HepG2 (cell line): ENCODE measurements around the gene SRRM4. TPM values are rescaled to one million over a fixed set of nuclear protein-coding genes. Genes with fewer than 3 reads are reported as not detected.

ENCODE experiments used
- ATAC-seq: fragments of 200-7000 bp; cut with Tn5 transposase; 3 replicates; pipeline ENCODE4 v1.9.1; 2020; ENCODE audit warnings: mild to moderate bottlenecking, moderate library complexity
- BruUV-seq: library from RNA; stranded (reverse); fragments of 400-500 nt; replicated peaks from 2 replicates; lab custom pipeline; 2021; lab: Mats Ljungman, UMichigan
- CTCF ChIA-PET: fragments of 300-600 bp; formaldehyde crosslinking; extraction: SDS; loops from one replicate; lab custom pipeline; 2021; ENCODE audit warnings: low total read pairs, inconsistent platforms, low intra/inter-chr PET ratio; lab: Yijun Ruan, JAX
- POLR2A ChIA-PET: fragments of 350-600 bp; sonication (Branson Sonifier 250); formaldehyde crosslinking; loops from one replicate; lab custom pipeline; 2020; ENCODE audit warnings: antibody characterized with exemption, inconsistent platforms; lab: Yijun Ruan, JAX
- DNase-seq: peaks from one replicate; pipeline ENCODE4 v3.0.0-alpha.2; 2015; ENCODE audit warnings: low spot score
- FAIRE-seq: peaks from 3 replicates; lab custom pipeline; 2011; peaks lifted over from hg19 to GRCh38; lab: Jason Lieb, UNC
- H2AFZ ChIP-seq: one replicate; pipeline ENCODE4 v1.6.1; 2011; ENCODE audit warnings: low read length, inconsistent platforms
- H3K27ac ChIP-seq: fragments of 300-600 bp; 3 replicates; pipeline ENCODE4 v1.8.0; 2011; ENCODE audit warnings: mixed run types, mild to moderate bottlenecking, mixed read lengths, low read length, inconsistent platforms; ENCODE audit not compliant: insufficient read depth; ENCODE audit errors: extremely low read length
- H3K27me3 ChIP-seq, 2 experiments: fragments of 200-600 bp in 1 of 2; 2 replicates in 1 of 2; 3 replicates in 1 of 2; pipeline versions ENCODE4 v1.6.0 to v1.8.0; 2011; ENCODE audit warnings: low read length in 2 of 2, mild to moderate bottlenecking in 2 of 2, moderate library complexity in 2 of 2, inconsistent platforms in 1 of 2; ENCODE audit not compliant: insufficient read depth in 2 of 2, control insufficient read depth in 1 of 2
- H3K36me3 ChIP-seq, 2 experiments: fragments of 200-600 bp in 1 of 2; replicated peaks in 1 of 2; 2 replicates in 1 of 2; 3 replicates in 1 of 2; pipeline versions ENCODE4 v1.5.1 to v1.8.0; 2011; ENCODE audit warnings: low read length in 2 of 2, inconsistent platforms in 1 of 2; ENCODE audit not compliant: insufficient read depth in 2 of 2, control insufficient read depth in 1 of 2
- H3K4me1 ChIP-seq: 2 replicates; pipeline ENCODE4 v1.5.1; 2012; ENCODE audit warnings: low read length, inconsistent platforms; ENCODE audit not compliant: insufficient read depth
- H3K4me2 ChIP-seq: 2 replicates; pipeline ENCODE4 v1.6.0; 2011; ENCODE audit warnings: low read depth, low read length, inconsistent platforms
- H3K4me3 ChIP-seq, 3 experiments: fragments of 200-600 bp in 1 of 3; sonication (generic), shearing (Covaris generic) in 1 of 3; replicated peaks in 1 of 3; 2 replicates each; pipeline ENCODE4 v1.5.1; 2011 to 2016; ENCODE audit warnings: low read length in 3 of 3, inconsistent platforms in 2 of 3, low read depth in 2 of 3, mild to moderate bottlenecking in 2 of 3, control low read depth in 1 of 3, mixed read lengths in 1 of 3; ENCODE audit not compliant: insufficient read depth in 1 of 3
- H3K79me2 ChIP-seq: one replicate; pipeline ENCODE4 v1.6.1; 2011; ENCODE audit warnings: low read length, inconsistent platforms; ENCODE audit not compliant: insufficient read depth
- H3K9ac ChIP-seq: 2 replicates; pipeline ENCODE4 v1.6.0; 2011; ENCODE audit warnings: mild to moderate bottlenecking, low read depth, low read length, inconsistent platforms; ENCODE audit not compliant: insufficient read depth
- H3K9me3 ChIP-seq: 2 replicates; pipeline ENCODE4 v1.5.1; 2012; ENCODE audit warnings: mild to moderate bottlenecking, low read length
- H4K20me1 ChIP-seq: 2 replicates; pipeline ENCODE4 v1.6.0; 2011; ENCODE audit warnings: inconsistent platforms, mild to moderate bottlenecking, low read length, moderate library complexity; ENCODE audit not compliant: insufficient read depth
- AGO2 ChIP-seq: fragments of 200-400 bp; formaldehyde crosslinking; optimal IDR thresholded peaks from 2 replicates; pipeline ENCODE3; 2017; ENCODE audit warnings: mild to moderate bottlenecking, low read depth, low read length, moderate library complexity
- FOXK2 ChIP-seq: fragments of 450-650 bp; IDR thresholded peaks from 2 replicates; pipeline ENCODE4 v1.6.1; 2016
- KLF16 ChIP-seq, 2 experiments: sonication (generic) in 1 of 2; formaldehyde crosslinking in 1 of 2; IDR thresholded peaks; 2 replicates each; pipeline versions ENCODE4 v1.6.1 to v1.8.0; 2016 to 2023; ENCODE audit warnings: missing genetic modification reagents in 2 of 2, missing compliant biosample characterization in 1 of 2
- NR2F2 ChIP-seq: IDR thresholded peaks from 2 replicates; pipeline ENCODE4 v1.6.1; 2012; ENCODE audit warnings: low read depth, inconsistent platforms, borderline replicate concordance
- SAP130 ChIP-seq: IDR thresholded peaks from 2 replicates; pipeline ENCODE4 v1.6.1; 2016; ENCODE audit warnings: low read depth
- TBL1XR1 ChIP-seq: fragments of 150-350 bp; IDR thresholded peaks from 2 replicates; pipeline ENCODE4 v1.6.1; 2014; ENCODE audit warnings: borderline replicate concordance, low read length; ENCODE audit not compliant: partially characterized antibody
- ZFYVE20 ChIP-seq: sonication (generic); formaldehyde crosslinking; IDR thresholded peaks from 2 replicates; pipeline ENCODE4 v1.8.0; 2023; ENCODE audit warnings: low read depth, mild to moderate bottlenecking, moderate library complexity, missing genetic modification reagents, borderline replicate concordance
- ZNF275 ChIP-seq: sonication (generic); formaldehyde crosslinking; IDR thresholded peaks from 2 replicates; pipeline ENCODE4 v1.8.0; 2022; ENCODE audit warnings: missing genetic modification reagents, mild to moderate bottlenecking, inconsistent platforms, borderline replicate concordance
- ZNF563 ChIP-seq: sonication (generic); formaldehyde crosslinking; IDR thresholded peaks from 2 replicates; pipeline ENCODE4 v1.8.0; 2022; ENCODE audit warnings: mild to moderate bottlenecking, moderate library complexity, missing genetic modification reagents
- ZNF746 ChIP-seq: sonication (generic); formaldehyde crosslinking; IDR thresholded peaks from 2 replicates; pipeline ENCODE4 v1.8.0; 2022; ENCODE audit warnings: mild to moderate bottlenecking, missing genetic modification reagents
- WGBS: methylation state at CpG from one replicate; pipeline ENCODE4 v1.1.6; 2017; ENCODE audit warnings: low lambda C conversion rate; 5-methylcytosine and 5-hydroxymethylcytosine counted together
- in situ Hi-C: cut with HindIII; loops from 2 replicates; pipeline ENCODE4 v1.10.0; 2017; ENCODE audit warnings: low pct_unique_long_range_greater_than_20kb; ENCODE audit not compliant: extremely low pct_ligation_motif_present
- intact Hi-C: fragments of 100-400 bp; cut with micrococcal nuclease; formaldehyde crosslinking; loops from one replicate; pipeline ENCODE4 v1.10.0; 2022; ENCODE audit not compliant: unreplicated experiment
- polyA plus RNA-seq, 8 experiments: library from polyadenylated mRNA; depleted of rRNA in 3 of 8; stranded (reverse) in 7 of 8; unstranded in 1 of 8; fragments of >200 nt; fragmentation: Illumina TruSeq in 4 of 8; extraction: Trizol in 4 of 8; gene quantifications; 2 replicates each; pipeline versions ENCODE4 v1.2.1 to v1.2.3, GENCODE V29; 2011 to 2016; ENCODE audit warnings: low read depth in 4 of 8, missing spikeins in 1 of 8, mixed read lengths in 1 of 8; ENCODE audit not compliant: insufficient read depth in 1 of 8
- total RNA-seq, 5 experiments: library from RNA; depleted of rRNA; stranded (reverse); fragments of >200 nt; fragmentation: Illumina TruSeq; extraction: Trizol; gene quantifications; 2 replicates each; pipeline ENCODE4 v1.2.3, GENCODE V29; 2016; ENCODE audit warnings: low read depth in 1 of 5
- TF ChIP-seq, protein P1 (sequence below): sonication (generic); formaldehyde crosslinking; IDR thresholded peaks from 2 replicates; pipeline ENCODE4 v1.9.0; 2021; ENCODE audit warnings: mild to moderate bottlenecking, missing genetic modification reagents
- TF ChIP-seq, protein P2 (sequence below): sonication (generic); formaldehyde crosslinking; IDR thresholded peaks from 2 replicates; pipeline ENCODE4 v1.8.1; 2022; ENCODE audit warnings: low read depth, mild to moderate bottlenecking, missing genetic modification reagents

The SRRM4 gene
- total and polyA plus RNA-seq, 2 of the 13 experiments (the other 11 are each of a cell fraction or from before 2014, with no cell fraction given): not detected

DNA sequence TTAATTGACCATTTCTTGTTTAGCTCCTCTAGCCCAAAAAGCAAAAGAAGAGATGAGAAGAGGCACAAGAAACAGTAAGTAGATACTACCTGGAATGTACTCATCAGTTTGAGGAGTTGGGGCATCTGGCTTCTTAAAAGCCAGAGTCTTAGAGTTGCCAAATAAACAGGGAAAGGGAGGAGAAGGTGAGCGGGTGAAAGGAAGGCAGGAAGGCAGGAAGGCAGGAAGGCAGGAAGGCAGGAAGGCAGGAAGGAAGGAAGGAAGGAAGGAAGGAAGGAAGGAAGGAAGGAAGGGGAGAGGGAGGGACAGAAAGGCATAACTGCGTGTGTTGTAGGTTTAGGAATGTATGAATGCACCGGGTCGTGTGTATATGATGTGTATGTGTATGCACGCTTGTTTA lies 140.7 kb downstream of the SRRM4 start:
- Histone ChIP-seq H3K9ac (no peak overlapping the region), H4K20me1 (no peaks in the 10 kb centered on the region), H3K4me2 (no peak overlapping the region), H3K4me3 (no peak overlapping the region), H3K27ac (no peak overlapping the region), H3K4me1 (no peaks in the 10 kb centered on the region), H3K9me3 (no peaks in the 10 kb centered on the region), H3K27me3 (no peaks in the 10 kb centered on the region), H3K79me2 (no peaks in the 10 kb centered on the region), H3K36me3 (no peaks in the 10 kb centered on the region), H2AFZ (no peak overlapping the region)
- ChIA-PET POLR2A (no interaction called here), CTCF (no interaction called here)
- ATAC-seq (no peak), FAIRE-seq (no peak), DNase-seq (no peak)
- WGBS: 2% methylated on average over 5 of the region's 5 CpGs
- BruUV-seq: no TSS peak
- intact Hi-C loops (no loop called here), in situ Hi-C loops (no loop called here)
- no peak for TF ChIP-seq ZNF746
- TF ChIP-seq SAP130 (CRISPR knock-in tag): no peak
- TF ChIP-seq FOXK2: no peak
- TF ChIP-seq ZNF275 (CRISPR knock-in tag): no peak
- TF ChIP-seq NR2F2: no peak
- no peak for TF ChIP-seq ZFYVE20
- TF ChIP-seq, protein P1, sequence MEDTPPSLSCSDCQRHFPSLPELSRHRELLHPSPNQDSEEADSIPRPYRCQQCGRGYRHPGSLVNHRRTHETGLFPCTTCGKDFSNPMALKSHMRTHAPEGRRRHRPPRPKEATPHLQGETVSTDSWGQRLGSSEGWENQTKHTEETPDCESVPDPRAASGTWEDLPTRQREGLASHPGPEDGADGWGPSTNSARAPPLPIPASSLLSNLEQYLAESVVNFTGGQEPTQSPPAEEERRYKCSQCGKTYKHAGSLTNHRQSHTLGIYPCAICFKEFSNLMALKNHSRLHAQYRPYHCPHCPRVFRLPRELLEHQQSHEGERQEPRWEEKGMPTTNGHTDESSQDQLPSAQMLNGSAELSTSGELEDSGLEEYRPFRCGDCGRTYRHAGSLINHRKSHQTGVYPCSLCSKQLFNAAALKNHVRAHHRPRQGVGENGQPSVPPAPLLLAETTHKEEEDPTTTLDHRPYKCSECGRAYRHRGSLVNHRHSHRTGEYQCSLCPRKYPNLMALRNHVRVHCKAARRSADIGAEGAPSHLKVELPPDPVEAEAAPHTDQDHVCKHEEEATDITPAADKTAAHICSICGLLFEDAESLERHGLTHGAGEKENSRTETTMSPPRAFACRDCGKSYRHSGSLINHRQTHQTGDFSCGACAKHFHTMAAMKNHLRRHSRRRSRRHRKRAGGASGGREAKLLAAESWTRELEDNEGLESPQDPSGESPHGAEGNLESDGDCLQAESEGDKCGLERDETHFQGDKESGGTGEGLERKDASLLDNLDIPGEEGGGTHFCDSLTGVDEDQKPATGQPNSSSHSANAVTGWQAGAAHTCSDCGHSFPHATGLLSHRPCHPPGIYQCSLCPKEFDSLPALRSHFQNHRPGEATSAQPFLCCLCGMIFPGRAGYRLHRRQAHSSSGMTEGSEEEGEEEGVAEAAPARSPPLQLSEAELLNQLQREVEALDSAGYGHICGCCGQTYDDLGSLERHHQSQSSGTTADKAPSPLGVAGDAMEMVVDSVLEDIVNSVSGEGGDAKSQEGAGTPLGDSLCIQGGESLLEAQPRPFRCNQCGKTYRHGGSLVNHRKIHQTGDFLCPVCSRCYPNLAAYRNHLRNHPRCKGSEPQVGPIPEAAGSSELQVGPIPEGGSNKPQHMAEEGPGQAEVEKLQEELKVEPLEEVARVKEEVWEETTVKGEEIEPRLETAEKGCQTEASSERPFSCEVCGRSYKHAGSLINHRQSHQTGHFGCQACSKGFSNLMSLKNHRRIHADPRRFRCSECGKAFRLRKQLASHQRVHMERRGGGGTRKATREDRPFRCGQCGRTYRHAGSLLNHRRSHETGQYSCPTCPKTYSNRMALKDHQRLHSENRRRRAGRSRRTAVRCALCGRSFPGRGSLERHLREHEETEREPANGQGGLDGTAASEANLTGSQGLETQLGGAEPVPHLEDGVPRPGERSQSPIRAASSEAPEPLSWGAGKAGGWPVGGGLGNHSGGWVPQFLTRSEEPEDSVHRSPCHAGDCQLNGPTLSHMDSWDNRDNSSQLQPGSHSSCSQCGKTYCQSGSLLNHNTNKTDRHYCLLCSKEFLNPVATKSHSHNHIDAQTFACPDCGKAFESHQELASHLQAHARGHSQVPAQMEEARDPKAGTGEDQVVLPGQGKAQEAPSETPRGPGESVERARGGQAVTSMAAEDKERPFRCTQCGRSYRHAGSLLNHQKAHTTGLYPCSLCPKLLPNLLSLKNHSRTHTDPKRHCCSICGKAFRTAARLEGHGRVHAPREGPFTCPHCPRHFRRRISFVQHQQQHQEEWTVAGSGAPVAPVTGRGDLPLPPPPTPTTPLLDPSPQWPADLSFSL (CRISPR knock-in tag): no peak
- TF ChIP-seq KLF16 (CRISPR knock-in tag; IDR thresholded peaks at IDR 0.05): no peak
- TF ChIP-seq, protein P2, sequence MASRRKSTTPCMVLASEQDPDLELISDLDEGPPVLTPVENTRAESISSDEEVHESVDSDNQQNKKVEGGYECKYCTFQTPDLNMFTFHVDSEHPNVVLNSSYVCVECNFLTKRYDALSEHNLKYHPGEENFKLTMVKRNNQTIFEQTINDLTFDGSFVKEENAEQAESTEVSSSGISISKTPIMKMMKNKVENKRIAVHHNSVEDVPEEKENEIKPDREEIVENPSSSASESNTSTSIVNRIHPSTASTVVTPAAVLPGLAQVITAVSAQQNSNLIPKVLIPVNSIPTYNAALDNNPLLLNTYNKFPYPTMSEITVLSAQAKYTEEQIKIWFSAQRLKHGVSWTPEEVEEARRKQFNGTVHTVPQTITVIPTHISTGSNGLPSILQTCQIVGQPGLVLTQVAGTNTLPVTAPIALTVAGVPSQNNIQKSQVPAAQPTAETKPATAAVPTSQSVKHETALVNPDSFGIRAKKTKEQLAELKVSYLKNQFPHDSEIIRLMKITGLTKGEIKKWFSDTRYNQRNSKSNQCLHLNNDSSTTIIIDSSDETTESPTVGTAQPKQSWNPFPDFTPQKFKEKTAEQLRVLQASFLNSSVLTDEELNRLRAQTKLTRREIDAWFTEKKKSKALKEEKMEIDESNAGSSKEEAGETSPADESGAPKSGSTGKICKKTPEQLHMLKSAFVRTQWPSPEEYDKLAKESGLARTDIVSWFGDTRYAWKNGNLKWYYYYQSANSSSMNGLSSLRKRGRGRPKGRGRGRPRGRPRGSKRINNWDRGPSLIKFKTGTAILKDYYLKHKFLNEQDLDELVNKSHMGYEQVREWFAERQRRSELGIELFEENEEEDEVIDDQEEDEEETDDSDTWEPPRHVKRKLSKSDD: no peak
- no peak for TF ChIP-seq AGO2
- no peak for TF ChIP-seq TBL1XR1
- TF ChIP-seq ZNF563 (CRISPR knock-in tag): no peak
